Activated T-helper 1 cell treated with anti-CD3 and anti-CD28 coated beads, Interleukin-12 subunit alpha, Interleukin-12 subunit beta, Interleukin-2, Interleukin-4 antibody, amounts not matched to agents 30 ng/mL and 10 ng/mL and 1 ng/mL, durations not matched to agents 14 hours and 24 hours and 36 hours (primary cell): ENCODE measurements around the gene COL18A1. TPM values are rescaled to one million over a fixed set of nuclear protein-coding genes. Genes with fewer than 3 reads are reported as not detected.

ENCODE experiments used
- DNase-seq: peaks from one replicate; pipeline ENCODE4 v3.0.0; 2021; ENCODE audit warnings: low spot score
- H3K27ac Mint-ChIP-seq: one replicate; pipeline ENCODE4 v1.8.0; 2021; ENCODE audit warnings: mild to moderate bottlenecking, mixed read lengths
- H3K27me3 Mint-ChIP-seq: one replicate; pipeline ENCODE4 v1.8.0; 2022; ENCODE audit warnings: mild to moderate bottlenecking, moderate library complexity, mixed read lengths; ENCODE audit not compliant: insufficient read depth
- H3K36me3 Mint-ChIP-seq: one replicate; pipeline ENCODE4 v1.8.0; 2021; ENCODE audit warnings: low read depth, mixed read lengths
- H3K4me1 Mint-ChIP-seq: one replicate; pipeline ENCODE4 v1.8.0; 2021; ENCODE audit warnings: low read depth, mixed read lengths
- H3K4me3 Mint-ChIP-seq: one replicate; pipeline ENCODE4 v1.8.0; 2021; ENCODE audit warnings: mild to moderate bottlenecking, moderate library complexity, mixed read lengths
- H3K9me3 Mint-ChIP-seq: one replicate; pipeline ENCODE4 v1.8.0; 2021; ENCODE audit warnings: mixed read lengths
- intact Hi-C: fragments of 100-400 bp; cut with micrococcal nuclease; formaldehyde crosslinking; loops from one replicate; pipeline ENCODE4 v1.15.1; 2024
- total RNA-seq: library from RNA; stranded (reverse); gene quantifications from 2 replicates; pipeline ENCODE4 v1.2.3, GENCODE V29; 2022

The COL18A1 gene
- total RNA-seq, 1 donor from 2014 or later = 2.1 TPM

DNA sequence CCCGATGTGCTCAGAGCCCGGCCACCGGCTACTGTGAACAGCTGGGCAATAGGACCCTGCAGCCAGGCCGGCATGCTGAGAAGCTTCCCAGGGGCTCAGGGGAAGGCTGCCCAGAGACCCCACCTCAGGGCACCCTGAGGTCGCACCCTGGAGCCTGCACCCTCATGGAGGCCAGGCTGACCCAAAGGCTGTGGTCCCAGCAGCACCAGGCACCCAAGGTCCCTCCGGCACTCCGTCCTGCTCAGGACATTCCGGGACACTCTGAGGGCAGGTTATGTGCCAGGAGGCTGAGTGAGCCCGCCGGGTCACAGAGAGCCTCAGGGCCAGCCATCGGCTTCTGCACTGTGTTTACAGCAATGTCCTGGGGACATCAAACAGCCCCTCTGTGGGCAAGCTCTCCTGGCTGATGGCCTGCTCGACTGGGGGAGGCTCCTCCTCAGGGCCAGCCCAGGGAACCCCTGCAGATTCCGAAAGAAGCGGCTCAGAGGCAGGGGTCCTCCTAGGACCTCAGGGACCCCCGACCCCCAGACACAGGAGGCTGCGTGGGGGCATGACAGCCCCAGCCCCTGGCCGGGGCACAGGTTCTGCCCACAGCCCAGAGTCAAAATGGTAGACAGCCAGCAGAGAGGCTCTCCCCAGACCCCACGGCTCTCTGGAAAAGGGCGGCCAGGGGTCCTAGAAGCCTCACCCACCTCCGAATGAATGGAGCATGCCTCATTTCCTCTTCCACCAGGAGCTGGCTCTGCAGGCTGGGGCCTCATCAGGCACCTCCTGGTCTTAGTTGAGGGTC lies 129.1 kb downstream of the COL18A1 start:
- no peaks in the 10 kb centered on the region for H3K9me3 Mint-ChIP-seq
- no peaks in the 10 kb centered on the region for H3K27me3 Mint-ChIP-seq
- no peak overlapping the region for H3K27ac Mint-ChIP-seq
- intact Hi-C loops = no loop called here
- no peak overlapping the region for H3K4me3 Mint-ChIP-seq
- H3K4me1 Mint-ChIP-seq = peaks cover 9% of the 10 kb centered on the region
- no peak for DNase-seq
- H3K36me3 Mint-ChIP-seq = peaks cover 11% of the 10 kb centered on the region

DNA sequence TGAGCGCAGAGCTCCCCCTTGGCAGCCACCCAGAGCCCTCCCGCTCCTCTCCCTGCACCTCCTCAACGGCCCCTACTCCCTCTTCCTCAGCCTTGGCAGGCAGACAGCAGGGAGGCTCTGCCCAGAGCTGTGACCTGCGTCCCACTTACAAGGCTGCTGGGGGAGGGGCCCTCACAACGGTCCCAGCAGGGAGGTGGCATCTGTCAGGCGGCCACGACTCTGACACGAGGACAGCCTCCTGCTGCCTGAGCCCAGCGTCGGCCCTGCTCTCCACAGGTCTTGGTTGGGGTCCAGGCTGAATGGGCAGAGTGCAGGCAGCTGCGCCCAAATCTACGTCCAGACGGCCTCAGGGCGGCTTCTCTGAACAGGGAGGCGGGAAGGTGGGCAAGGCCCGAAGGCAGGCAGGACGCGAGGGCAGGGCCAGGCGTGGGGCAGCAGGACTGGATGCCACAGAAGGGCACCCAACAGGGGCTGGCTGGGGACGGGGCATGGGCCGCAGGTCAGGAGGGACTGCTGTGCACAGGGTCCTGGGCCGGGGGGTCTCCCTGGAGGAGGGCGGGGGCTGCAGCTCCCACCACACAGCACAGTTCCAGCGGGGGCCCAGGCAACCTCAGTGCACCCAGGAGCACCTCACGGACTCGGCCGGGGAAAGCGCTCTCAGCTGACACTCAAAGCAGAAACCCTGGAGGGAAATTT lies 129.8 kb downstream of the COL18A1 start:
- DNase-seq = no peak
- intact Hi-C loops = no loop called here
- no peak overlapping the region for H3K4me3 Mint-ChIP-seq
- peaks cover 11% of the 10 kb centered on the region for H3K36me3 Mint-ChIP-seq
- peaks cover 10% of the 10 kb centered on the region for H3K4me1 Mint-ChIP-seq
- no peaks in the 10 kb centered on the region for H3K9me3 Mint-ChIP-seq
- H3K27me3 Mint-ChIP-seq = no peaks in the 10 kb centered on the region
- H3K27ac Mint-ChIP-seq = no peak overlapping the region

DNA sequence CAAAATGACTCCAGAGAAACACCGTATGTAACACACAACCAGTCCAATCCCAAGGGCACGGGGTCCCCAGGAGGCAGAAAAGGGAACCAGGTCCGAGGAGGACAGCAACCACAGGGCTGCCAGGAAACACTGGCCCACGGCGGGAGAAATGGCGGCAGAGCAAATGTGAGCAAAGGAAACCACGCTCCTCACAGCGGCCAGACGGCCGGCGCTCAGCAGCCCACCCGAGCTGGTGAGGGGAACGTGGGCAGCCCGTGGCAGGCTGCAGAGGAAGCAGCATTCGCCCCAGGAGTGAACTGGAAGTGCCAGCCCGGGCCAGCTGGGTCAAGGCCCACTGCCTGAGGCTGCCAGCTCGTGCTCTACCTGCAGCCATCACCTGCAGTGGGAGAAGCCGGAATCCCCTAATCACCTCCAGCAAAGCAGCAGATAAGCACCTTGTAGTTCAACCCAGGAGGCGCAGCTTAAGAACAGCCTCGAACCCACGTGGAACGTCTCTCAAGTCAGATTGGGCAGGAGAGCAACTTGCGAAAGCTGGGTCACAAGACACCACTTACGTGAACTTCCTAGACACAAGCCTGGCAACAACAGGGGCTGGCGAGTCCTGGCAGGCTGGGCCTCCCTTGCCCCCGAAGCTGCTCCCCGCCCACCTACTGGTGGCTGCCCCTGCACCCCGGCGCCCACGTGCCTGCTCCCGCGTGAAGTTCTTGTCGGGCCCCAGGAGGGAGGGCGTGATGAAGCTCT lies 130.5 kb downstream of the COL18A1 start:
- Mint-ChIP-seq H3K4me1 (peaks cover 17% of the 10 kb centered on the region), H3K9me3 (no peaks in the 10 kb centered on the region), H3K4me3 (no peak overlapping the region), H3K27ac (no peak overlapping the region), H3K36me3 (peaks cover 13% of the 10 kb centered on the region), H3K27me3 (no peaks in the 10 kb centered on the region)
- intact Hi-C loops = no loop called here
- DNase-seq = no peak

DNA sequence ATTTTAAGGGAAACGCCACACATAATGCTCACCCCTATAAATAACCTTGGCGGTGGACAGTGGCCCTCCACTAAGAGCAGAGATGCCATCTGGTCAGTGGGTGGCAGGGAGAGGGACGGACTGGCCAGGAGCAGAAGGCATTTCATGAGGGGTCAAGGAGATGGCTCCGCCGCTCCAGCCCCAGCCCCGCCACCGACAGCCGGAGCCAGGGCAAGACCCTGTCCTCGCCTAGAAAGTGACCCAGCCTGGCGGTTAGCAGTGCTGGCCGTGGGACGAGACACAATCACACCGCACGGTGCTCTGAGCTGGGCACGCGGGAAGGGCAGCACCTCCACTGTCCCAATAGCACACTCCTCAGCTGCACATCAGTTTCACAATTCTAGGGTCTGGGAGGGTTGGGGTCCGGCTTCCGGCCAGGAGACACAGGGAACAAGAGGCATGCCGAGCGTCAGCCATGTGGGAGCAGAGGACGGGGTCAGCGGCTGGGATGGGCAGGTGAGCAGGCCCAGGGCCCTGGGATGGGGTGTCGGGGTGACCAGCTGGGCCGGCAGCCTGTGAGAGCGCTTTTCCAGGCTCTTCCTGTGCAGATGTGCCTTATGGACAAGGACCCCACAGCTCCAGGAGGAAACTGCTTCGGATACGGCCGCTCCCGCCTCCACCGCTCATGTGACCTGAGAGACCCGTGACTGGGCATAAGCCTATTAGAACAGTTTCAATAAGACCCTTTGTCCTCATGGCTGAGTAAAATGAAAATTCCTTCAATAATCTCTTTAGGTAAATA lies 131.5 kb downstream of the COL18A1 start:
- peaks cover 17% of the 10 kb centered on the region for H3K36me3 Mint-ChIP-seq
- intact Hi-C loops = no loop called here
- no peaks in the 10 kb centered on the region for H3K27me3 Mint-ChIP-seq
- peak overlapping the region; percentile 43 for H3K27ac Mint-ChIP-seq
- no peaks in the 10 kb centered on the region for H3K9me3 Mint-ChIP-seq
- peaks cover 23% of the 10 kb centered on the region for H3K4me1 Mint-ChIP-seq
- H3K4me3 Mint-ChIP-seq = no peak overlapping the region
- no peak for DNase-seq

DNA sequence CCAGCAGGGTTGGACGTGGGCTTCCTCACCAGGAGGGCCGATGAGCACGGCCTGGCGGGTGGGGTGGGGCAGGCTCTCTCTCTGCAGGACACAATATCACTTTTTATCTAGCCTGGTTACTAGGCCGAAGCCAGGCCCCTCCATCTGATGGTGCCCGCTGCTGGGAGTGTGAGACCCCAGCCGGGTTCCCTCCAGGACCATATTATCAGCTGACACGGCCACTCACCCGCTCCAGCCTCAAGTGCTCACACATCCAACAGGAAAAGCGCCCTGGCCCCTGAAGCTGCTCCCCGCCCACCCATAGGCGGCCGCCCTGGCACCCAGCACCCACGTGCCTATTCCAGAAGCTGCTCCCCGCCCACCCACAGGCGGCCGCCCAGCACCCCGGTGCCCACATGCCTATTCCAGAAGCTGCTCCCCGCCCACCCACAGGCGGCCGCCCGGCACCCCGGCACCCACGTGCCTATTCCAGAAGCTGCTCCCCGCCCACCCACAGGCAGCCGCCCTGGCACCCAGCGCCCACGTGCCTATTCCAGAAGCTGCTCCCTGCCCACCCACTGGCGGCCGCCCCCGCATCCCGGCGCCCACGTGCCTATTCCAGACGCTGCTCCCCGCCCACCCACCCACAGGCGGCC lies 132.3 kb downstream of the COL18A1 start:
- H3K9me3 Mint-ChIP-seq = no peaks in the 10 kb centered on the region
- H3K27me3 Mint-ChIP-seq = no peaks in the 10 kb centered on the region
- DNase-seq = no peak
- H3K4me3 Mint-ChIP-seq = no peak overlapping the region
- H3K4me1 Mint-ChIP-seq = peaks cover 23% of the 10 kb centered on the region
- intact Hi-C loops = no loop called here
- H3K36me3 Mint-ChIP-seq = peaks cover 14% of the 10 kb centered on the region
- no peak overlapping the region for H3K27ac Mint-ChIP-seq

DNA sequence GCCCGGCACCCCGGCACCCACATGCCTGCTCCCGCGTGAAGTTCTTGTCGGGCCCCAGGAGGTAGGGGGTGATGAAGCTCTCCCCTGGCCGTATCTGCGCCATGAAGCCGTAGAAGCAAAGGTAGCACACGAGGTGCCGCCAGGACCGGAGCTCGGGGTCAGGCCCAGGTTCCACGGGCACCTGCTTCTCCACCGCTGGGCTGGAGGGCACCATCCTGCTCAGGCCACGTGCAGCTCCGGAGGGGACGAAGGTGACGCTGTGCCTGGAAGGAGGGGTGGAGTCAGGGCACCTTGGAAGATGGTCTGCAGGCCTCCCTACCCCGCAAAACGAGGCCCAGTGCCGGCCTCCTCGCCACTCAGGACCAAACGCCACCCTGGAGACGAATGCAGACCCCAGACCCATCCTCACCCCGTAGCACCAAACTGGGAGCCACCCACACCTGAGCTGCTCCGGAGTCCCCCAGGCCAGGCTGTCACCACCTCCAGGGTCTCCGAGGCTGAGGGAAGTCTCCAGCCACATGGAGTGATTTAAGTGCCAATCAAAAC lies 132.9 kb downstream of the COL18A1 start:
- no peaks in the 10 kb centered on the region for H3K27me3 Mint-ChIP-seq
- no peak overlapping the region for H3K4me3 Mint-ChIP-seq
- no peak for DNase-seq
- intact Hi-C loops = no loop called here
- peaks cover 14% of the 10 kb centered on the region for H3K36me3 Mint-ChIP-seq
- H3K9me3 Mint-ChIP-seq = no peaks in the 10 kb centered on the region
- H3K4me1 Mint-ChIP-seq = peaks cover 18% of the 10 kb centered on the region
- no peak overlapping the region for H3K27ac Mint-ChIP-seq

DNA sequence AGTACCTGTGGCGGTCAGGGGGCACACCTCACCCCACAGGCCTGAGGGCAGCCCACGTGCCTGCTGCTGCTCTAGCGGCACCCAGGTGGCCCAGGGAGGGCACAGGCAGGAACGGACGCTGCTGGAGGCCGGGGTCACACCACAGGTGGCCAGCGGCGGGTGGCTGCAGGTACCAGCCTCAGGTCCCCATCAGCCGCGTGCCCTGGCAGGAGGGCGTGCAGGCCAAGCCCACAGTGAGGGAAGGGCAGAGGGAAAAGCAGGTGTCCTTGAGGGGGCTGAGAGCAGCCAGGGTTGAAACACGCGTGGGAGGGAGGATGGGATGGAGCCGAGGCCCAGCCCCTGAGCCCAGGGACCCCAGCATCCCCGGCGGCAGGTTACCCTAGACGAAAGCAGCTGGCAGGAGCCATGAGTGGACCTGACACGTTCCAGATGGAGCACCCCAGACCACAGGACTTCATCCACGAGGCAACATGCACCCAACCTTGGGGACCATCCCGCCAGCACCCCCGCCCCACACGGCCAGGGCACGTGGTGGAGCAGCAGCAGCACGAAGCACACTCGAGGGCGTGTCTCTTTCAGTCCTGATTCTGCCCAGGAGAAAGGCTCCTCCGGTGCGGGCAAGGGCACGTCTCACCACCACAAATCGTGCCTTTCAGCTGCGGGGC lies 133.5 kb downstream of the COL18A1 start:
- intact Hi-C loops = no loop called here
- Mint-ChIP-seq H3K4me3 (no peak overlapping the region), H3K27me3 (no peaks in the 10 kb centered on the region), H3K27ac (no peak overlapping the region), H3K9me3 (no peaks in the 10 kb centered on the region), H3K4me1 (peaks cover 14% of the 10 kb centered on the region), H3K36me3 (peaks cover 14% of the 10 kb centered on the region)
- no peak for DNase-seq

DNA sequence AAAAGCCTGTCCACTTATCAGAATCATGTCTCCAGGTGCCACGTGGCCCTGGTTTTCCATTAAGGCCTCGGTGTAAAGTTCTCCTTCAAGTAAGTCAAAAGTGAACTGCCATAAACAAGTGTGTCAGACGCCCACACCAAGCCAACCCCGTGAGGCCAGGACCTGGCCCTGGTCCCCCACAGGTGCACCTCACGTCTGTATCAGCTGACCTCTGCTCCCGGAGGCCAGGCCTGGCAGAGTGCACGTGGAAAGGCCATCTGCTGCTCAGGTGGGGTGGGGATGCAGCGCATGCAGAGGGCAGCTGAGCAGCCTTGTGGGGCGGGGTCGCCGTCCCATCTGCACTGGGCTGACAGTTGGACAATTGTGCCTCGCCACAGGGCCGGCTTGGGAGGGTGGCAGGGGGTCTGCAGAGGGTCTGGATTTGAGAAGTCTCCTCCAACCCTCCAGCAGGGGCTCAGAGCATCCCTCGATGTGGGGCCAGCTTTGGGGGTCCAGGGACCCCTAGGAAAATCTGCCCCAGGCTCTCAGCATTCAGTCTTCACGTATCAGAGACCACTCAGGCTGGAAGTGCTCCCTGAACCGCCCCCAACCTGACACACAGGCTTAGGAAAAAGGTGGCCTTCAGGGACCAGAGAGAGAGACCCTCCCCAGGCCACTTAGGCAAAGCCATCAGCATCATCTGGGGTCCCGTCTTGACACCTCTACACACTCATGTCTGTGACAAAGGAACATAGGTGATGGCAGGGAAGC lies 134.3 kb downstream of the COL18A1 start:
- peaks cover 14% of the 10 kb centered on the region for H3K36me3 Mint-ChIP-seq
- intact Hi-C loops = no loop called here
- peak overlapping the region; percentile 89 for H3K4me3 Mint-ChIP-seq
- peak overlapping the region; percentile 44 for H3K27ac Mint-ChIP-seq
- no peak for DNase-seq
- H3K9me3 Mint-ChIP-seq = no peaks in the 10 kb centered on the region
- H3K27me3 Mint-ChIP-seq = no peaks in the 10 kb centered on the region
- peaks cover 14% of the 10 kb centered on the region for H3K4me1 Mint-ChIP-seq

DNA sequence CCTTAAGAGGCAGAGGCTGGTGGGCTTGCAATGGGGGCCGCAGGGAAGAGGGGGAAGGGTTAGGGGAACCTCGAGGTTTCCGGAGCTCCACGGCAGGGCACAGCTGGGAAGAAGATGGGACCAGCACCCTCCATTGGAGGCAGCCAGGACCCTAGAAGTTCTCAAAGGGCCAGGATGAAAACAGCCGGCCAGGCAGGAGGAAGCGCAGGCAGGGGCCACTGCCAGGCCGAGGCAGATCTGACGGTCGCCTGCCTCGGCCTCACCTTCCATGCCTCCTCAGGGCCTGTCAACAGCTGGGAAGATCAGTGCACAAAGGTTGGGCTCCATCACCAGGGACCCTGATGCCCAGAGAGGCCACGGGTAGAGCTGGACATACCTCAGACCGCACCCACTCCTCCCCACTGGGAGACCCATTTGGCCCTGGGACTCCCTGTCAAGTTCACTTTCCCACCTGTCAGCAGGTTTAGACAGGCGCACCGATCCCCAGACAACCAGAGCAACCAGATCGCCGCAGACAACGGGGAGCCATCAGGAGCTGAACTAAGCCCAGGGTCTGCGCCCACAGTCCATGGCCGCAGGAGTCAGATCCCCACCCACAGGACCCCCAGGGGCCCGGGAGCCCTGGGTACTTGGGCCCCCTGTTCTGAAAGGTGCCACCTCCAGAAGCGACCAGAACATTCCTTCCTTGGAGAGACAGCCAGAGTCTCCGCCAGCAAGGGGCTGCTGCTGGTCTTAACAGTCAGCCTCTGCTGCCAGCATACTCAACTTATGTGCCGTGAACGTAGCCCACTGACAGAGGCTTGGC lies 135.0 kb downstream of the COL18A1 start:
- peaks cover 14% of the 10 kb centered on the region for H3K4me1 Mint-ChIP-seq
- intact Hi-C loops = loop anchor here (2.0 kb wide), 1 partner anchor 61 kb away; no protein-coding TSS in a partner anchor
- no peak for DNase-seq
- H3K27me3 Mint-ChIP-seq = no peaks in the 10 kb centered on the region
- H3K36me3 Mint-ChIP-seq = peaks cover 14% of the 10 kb centered on the region
- no peaks in the 10 kb centered on the region for H3K9me3 Mint-ChIP-seq
- peak overlapping the region; percentile 89 for H3K4me3 Mint-ChIP-seq
- H3K27ac Mint-ChIP-seq = peak overlapping the region; percentile 86

DNA sequence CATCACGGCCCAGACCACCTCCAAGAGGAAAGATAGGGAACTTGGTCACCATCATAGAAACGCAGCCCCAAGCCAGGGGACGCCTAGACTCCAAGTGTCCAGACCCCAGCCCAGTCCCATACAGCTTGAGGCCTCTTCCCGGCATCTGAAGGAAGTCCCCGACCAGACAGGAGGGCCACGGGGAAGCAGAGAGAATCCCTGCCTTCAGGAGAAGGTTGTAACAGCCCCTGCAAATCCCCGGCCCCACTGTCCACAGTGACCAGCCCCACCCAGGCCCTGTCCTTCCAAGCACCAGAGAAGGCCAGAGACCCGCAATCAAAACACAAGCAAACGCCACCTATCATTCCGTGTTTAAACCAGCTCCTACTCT lies 135.6 kb downstream of the COL18A1 start:
- Mint-ChIP-seq H3K36me3 (peaks cover 14% of the 10 kb centered on the region), H3K4me1 (peaks cover 14% of the 10 kb centered on the region), H3K27me3 (no peaks in the 10 kb centered on the region), H3K27ac (peak overlapping the region; percentile 86), H3K4me3 (peak overlapping the region; percentile 89), H3K9me3 (no peaks in the 10 kb centered on the region)
- no peak for DNase-seq
- intact Hi-C loops = loop anchor here (2.0 kb wide), 1 partner anchor 62 kb away; no protein-coding TSS in a partner anchor
